Keratinocyte (primary cell): ENCODE measurements around the gene DAPK2. TPM values are rescaled to one million over a fixed set of nuclear protein-coding genes. Genes with fewer than 3 reads are reported as not detected.

Source experiments
- DNase-seq: peaks from one replicate; pipeline ENCODE4 v3.0.0-alpha.2; 2011; ENCODE audit warnings: low read depth, missing footprints, low spot score
- FAIRE-seq: peaks from 2 replicates; lab custom pipeline; 2011; peaks lifted over from hg19 to GRCh38; lab: Jason Lieb, UNC
- H2AFZ ChIP-seq: 2 replicates; pipeline ENCODE4 v1.6.0; 2012; ENCODE audit warnings: low read length, control low read depth, inconsistent platforms; ENCODE audit not compliant: control insufficient read depth
- H3K27ac ChIP-seq: 2 replicates; pipeline ENCODE4 v1.5.1; 2011; ENCODE audit warnings: low read length; ENCODE audit not compliant: control insufficient read depth, insufficient read depth
- H3K27me3 ChIP-seq: 3 replicates; pipeline ENCODE4 v1.6.0; 2011; ENCODE audit warnings: low read length; ENCODE audit not compliant: control insufficient read depth, insufficient read depth; ENCODE audit errors: extremely low read depth
- H3K36me3 ChIP-seq, 2 experiments: 2 replicates in 1 of 2; 3 replicates in 1 of 2; pipeline ENCODE4 v1.5.1; 2011; ENCODE audit warnings: low read length in 2 of 2, mild to moderate bottlenecking in 1 of 2; ENCODE audit not compliant: control insufficient read depth in 2 of 2, insufficient read depth in 2 of 2; ENCODE audit errors: extremely low read depth in 1 of 2
- H3K4me1 ChIP-seq: 3 replicates; pipeline ENCODE4 v1.5.1; 2011; ENCODE audit warnings: low read length; ENCODE audit not compliant: control insufficient read depth, insufficient read depth; ENCODE audit errors: extremely low read depth
- H3K4me2 ChIP-seq: 3 replicates; pipeline ENCODE4 v1.6.0; 2011; ENCODE audit warnings: low read depth, low read length; ENCODE audit not compliant: control insufficient read depth, insufficient read depth; ENCODE audit errors: extremely low read depth
- H3K4me3 ChIP-seq, 3 experiments: fragments of 200-600 bp in 1 of 3; sonication (generic) in 1 of 3; 2 replicates in 2 of 3; 3 replicates in 1 of 3; pipeline ENCODE4 v1.5.1; 2011 to 2016; ENCODE audit warnings: low read length in 3 of 3, mild to moderate bottlenecking in 3 of 3, control low read depth in 2 of 3, inconsistent platforms in 1 of 3, low read depth in 1 of 3, mixed read lengths in 1 of 3, mixed run types in 1 of 3, moderate library complexity in 1 of 3; ENCODE audit not compliant: control insufficient read depth in 2 of 3, insufficient read depth in 2 of 3; ENCODE audit errors: extremely low read depth in 1 of 3
- H3K79me2 ChIP-seq: 2 replicates; pipeline ENCODE4 v1.6.0; 2012; ENCODE audit warnings: low read length; ENCODE audit not compliant: control insufficient read depth, insufficient read depth
- H3K9ac ChIP-seq: 3 replicates; pipeline ENCODE4 v1.6.0; 2011; ENCODE audit warnings: low read length; ENCODE audit not compliant: control insufficient read depth, insufficient read depth; ENCODE audit errors: extremely low read depth
- H3K9me1 ChIP-seq: 3 replicates; pipeline ENCODE4 v1.6.0; 2011; ENCODE audit warnings: low read length; ENCODE audit not compliant: control insufficient read depth, insufficient read depth; ENCODE audit errors: extremely low read depth
- H3K9me3 ChIP-seq: 2 replicates; pipeline ENCODE4 v1.5.1; 2012; ENCODE audit warnings: low read depth, low read length; ENCODE audit not compliant: control insufficient read depth
- H4K20me1 ChIP-seq: 3 replicates; pipeline ENCODE4 v1.6.0; 2011; ENCODE audit warnings: low read length; ENCODE audit not compliant: control insufficient read depth, insufficient read depth; ENCODE audit errors: extremely low read depth
- CTCF ChIP-seq, 3 experiments: IDR thresholded peaks in 1 of 3; conservative IDR thresholded peaks in 1 of 3; optimal IDR thresholded peaks in 1 of 3; 2 replicates in 2 of 3; 3 replicates in 1 of 3; pipeline versions ENCODE3 to v1.5.1; 2011; ENCODE audit warnings: low read length in 3 of 3, mild to moderate bottlenecking in 3 of 3, moderate library complexity in 2 of 3, control low read depth in 1 of 3, inconsistent platforms in 1 of 3; ENCODE audit not compliant: insufficient read depth in 2 of 3; ENCODE audit errors: extremely low read depth in 1 of 3
- EZH2 ChIP-seq: IDR thresholded peaks from one replicate; pipeline ENCODE4 v1.6.1; 2012; ENCODE audit warnings: inconsistent platforms, mild to moderate bottlenecking, low read length, moderate library complexity
- dilution Hi-C: fragments of 300-500 bp; cut with MboI; formaldehyde crosslinking; loops from one replicate; pipeline ENCODE4 v1.7.0; 2020; ENCODE audit warnings: low sequenced_read_pairs; ENCODE audit not compliant: extremely low pct_ligation_motif_present
- polyA plus RNA-seq, 5 experiments: library from polyadenylated mRNA; depleted of rRNA in 3 of 5; stranded (reverse) in 3 of 5; stranded (forward) in 1 of 5; unstranded in 1 of 5; fragments of >200 nt; gene quantifications; 1 replicate in 1 of 5; 2 replicates in 3 of 5; 3 replicates in 1 of 5; pipeline versions ENCODE4 v1.2.1 to v1.2.3, GENCODE V29; 2011 to 2012; ENCODE audit warnings: missing spikeins in 2 of 5, low read depth in 1 of 5, low replicate concordance in 1 of 5

The DAPK2 gene
- polyA plus RNA-seq, 1 donor (not counting 4 experiments of a cell fraction or from before 2014, with no cell fraction given), result 1.4 TPM

DNA sequence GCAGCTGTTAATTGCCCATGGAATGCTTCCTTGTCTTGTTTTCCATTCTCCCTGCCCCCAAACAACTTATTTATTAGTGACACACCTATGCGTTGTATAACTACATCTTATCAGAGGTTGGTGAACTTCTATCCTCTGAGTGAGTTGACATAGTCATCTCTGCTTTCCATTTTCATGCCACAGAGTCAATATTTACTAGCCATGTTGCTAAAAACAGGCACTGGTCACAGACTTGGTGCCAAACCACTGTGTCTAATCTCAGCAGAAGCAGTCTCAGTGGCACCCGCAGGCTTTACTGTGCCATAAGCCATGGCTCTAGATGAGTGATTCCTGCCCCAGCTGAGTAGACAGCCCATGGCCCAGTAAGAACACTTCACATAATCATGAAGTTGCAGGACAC, 26.5 kb downstream of the DAPK2 start:
- H3K4me1 ChIP-seq, result peaks cover 28% of the 10 kb centered on the region
- H3K36me3 ChIP-seq, result no peaks in the 10 kb centered on the region
- H3K27ac ChIP-seq, result no peak overlapping the region
- no peak overlapping the region for H3K4me2 ChIP-seq
- dilution Hi-C loops, result no loop called here
- H3K9me3 ChIP-seq, result no peaks in the 10 kb centered on the region
- no peaks in the 10 kb centered on the region for H4K20me1 ChIP-seq
- no peak for FAIRE-seq
- H3K27me3 ChIP-seq, result peaks cover 3% of the 10 kb centered on the region
- DNase-seq, result no peak
- H3K9me1 ChIP-seq, result peaks cover 6% of the 10 kb centered on the region
- H2AFZ ChIP-seq, result no peak overlapping the region
- H3K4me3 ChIP-seq, result no peak overlapping the region
- no peak for TF ChIP-seq CTCF (optimal IDR thresholded peaks at IDR 0.05 in 1 of 3, IDR thresholded peaks at IDR 0.05 in 1 of 3, conservative IDR thresholded peaks at IDR 0.05 in 1 of 3; ENCODE audit: extremely low read depth in 1 of 3, insufficient read depth in 2 of 3, low read length in 3 of 3)
- no peak for TF ChIP-seq EZH2
- H3K79me2 ChIP-seq, result no peaks in the 10 kb centered on the region
- no peak overlapping the region for H3K9ac ChIP-seq

GRCh38 chr15:64017591-64018163, 28.6 kb downstream of the DAPK2 start:
- Histone ChIP-seq H3K4me3 (no peak overlapping the region), H2AFZ (no peak overlapping the region), H3K27me3 (peaks cover 3% of the 10 kb centered on the region), H3K4me2 (peak overlapping the region; percentile 49), H3K9me1 (peaks cover 6% of the 10 kb centered on the region), H3K36me3 (no peaks in the 10 kb centered on the region), H3K9me3 (no peaks in the 10 kb centered on the region), H3K27ac (no peak overlapping the region), H3K4me1 (peaks cover 44% of the 10 kb centered on the region), H4K20me1 (no peaks in the 10 kb centered on the region), H3K79me2 (no peaks in the 10 kb centered on the region), H3K9ac (no peak overlapping the region)
- DNase-seq (no peak), FAIRE-seq (no peak)
- TF ChIP-seq EZH2, result no peak
- no peak for TF ChIP-seq CTCF (optimal IDR thresholded peaks at IDR 0.05 in 1 of 3, IDR thresholded peaks at IDR 0.05 in 1 of 3, conservative IDR thresholded peaks at IDR 0.05 in 1 of 3; ENCODE audit: extremely low read depth in 1 of 3, insufficient read depth in 2 of 3, low read length in 3 of 3)
- dilution Hi-C loops, result no loop called here
